Body of pancreas (tissue), 4 donors: ENCODE measurements around the gene CNTNAP2. TPM values are rescaled to one million over a fixed set of nuclear protein-coding genes. Genes with fewer than 3 reads are reported as not detected.
"Not testable (repeated sequence)": the region's sequence is repeated elsewhere in the genome, so short reads cannot be mapped to it uniquely, and the experiment has no call there.

ENCODE experiments used
- ATAC-seq: fragments of 150-250 bp; one replicate; pipeline ENCODE4 v1.9.1; 2016
- DNase-seq, 4 donors: peaks; one replicate each; pipeline ENCODE4 v3.0.0-alpha.2; 2019
- H3K27ac ChIP-seq, 4 donors: fragments of 200-600 bp; sonication (generic); 1 replicate in 3 of 4; 2 replicates in 1 of 4; pipeline versions ENCODE4 v1.5.1 to v1.6.1; 2016 to 2019; ENCODE audit warnings: mild to moderate bottlenecking in 1 of 4, mixed read lengths in 1 of 4, moderate library complexity in 1 of 4
- H3K27me3 ChIP-seq, 2 donors: fragments of 200-600 bp; sonication (generic); one replicate each; pipeline ENCODE4 v1.6.0; 2016; ENCODE audit warnings: mild to moderate bottlenecking in 1 of 2
- H3K36me3 ChIP-seq, 2 donors: fragments of 200-600 bp; sonication (generic); replicated peaks in 1 of 2; 2 replicates each; pipeline ENCODE4 v1.5.1; 2016; ENCODE audit warnings: low read depth in 2 of 2; ENCODE audit not compliant: insufficient read depth in 1 of 2
- H3K4me1 ChIP-seq: fragments of 200-600 bp; sonication (generic); one replicate; pipeline ENCODE4 v1.6.0; 2016
- H3K4me3 ChIP-seq, 2 donors: fragments of 200-600 bp; sonication (generic); 1 replicate in 1 of 2; 2 replicates in 1 of 2; pipeline ENCODE4 v1.5.1; 2016 to 2019
- H3K9me3 ChIP-seq, 3 donors: fragments of 200-600 bp; sonication (generic); 1 replicate in 2 of 3; 2 replicates in 1 of 3; pipeline ENCODE4 v1.5.1; 2016
- CTCF ChIP-seq, 7 experiments: fragments of 450-650 bp in 4 of 7; fragments of 200-600 bp in 3 of 7; sonication (generic) in 3 of 7; IDR thresholded peaks; one replicate each; pipeline ENCODE4 v1.5.1; 2016 to 2019; ENCODE audit warnings: antibody characterized with exemption in 7 of 7
- POLR2A ChIP-seq, 3 donors: fragments of 450-650 bp; IDR thresholded peaks; one replicate each; pipeline ENCODE4 v1.6.1; 2016; ENCODE audit warnings: antibody characterized with exemption in 3 of 3, mild to moderate bottlenecking in 2 of 3
- WGBS, 2 donors: methylation state at CpG; one replicate each; pipeline ENCODE4 v1.1.5; 2017; 5-methylcytosine and 5-hydroxymethylcytosine counted together
- intact Hi-C: fragments of 100-400 bp; cut with DNase I; formaldehyde crosslinking; loops from one replicate; pipeline ENCODE4 v1.15.1; 2023
- total RNA-seq, 2 donors: library from RNA; depleted of rRNA; stranded (reverse); fragments of >200 nt; gene quantifications; one replicate each; pipeline ENCODE4 v1.1.0, GENCODE V29; 2016

CNTNAP2 gene
- total RNA-seq, 2 donors from 2014 or later: 1.0 TPM; not detected in 1

- Histone ChIP-seq H3K4me1 (no peaks in the 10 kb centered on the region), H3K27me3 (peaks cover 0 to 4% of the 10 kb centered on the region in 2 donors), H3K4me3 (no peak overlapping the region), H3K27ac (no peak overlapping the region), H3K9me3 (no peaks in the 10 kb centered on the region), H3K36me3 (no peaks in the 10 kb centered on the region)
- 26 to 30% methylated on average over 3 of the region's 3 CpGs for WGBS, 2 donors
- intact Hi-C loops: no loop called here
- no peak for ATAC-seq
- TF ChIP-seq POLR2A (IDR thresholded peaks at IDR 0.05): no peak
- TF ChIP-seq CTCF (IDR thresholded peaks at IDR 0.05): no peak
- no peak for DNase-seq
Observed at GRCh38 chr7:148290538-148290937, 2173.9 kb downstream of the CNTNAP2 start.

- ATAC-seq: no peak
- TF ChIP-seq CTCF (IDR thresholded peaks at IDR 0.05) (no peak), POLR2A (IDR thresholded peaks at IDR 0.05) (no peak)
- WGBS, 2 donors: 91 to 100% methylated on average over 1 of the region's 1 CpG
Observed at GRCh38 chr7:148291799-148292198, 2175.2 kb downstream of the CNTNAP2 start.

GRCh38 chr7:148296994-148297644 is 2180.5 kb downstream of the CNTNAP2 start:
- no peaks in the 10 kb centered on the region for H3K9me3 ChIP-seq
- intact Hi-C loops: no loop called here
- no peaks in the 10 kb centered on the region for H3K36me3 ChIP-seq
- no peak overlapping the region for H3K4me3 ChIP-seq
- TF ChIP-seq POLR2A (IDR thresholded peaks at IDR 0.05): no peak
- peak in 1 of 7 experiments; percentile 2 for TF ChIP-seq CTCF (IDR thresholded peaks at IDR 0.05)
- 76 to 83% methylated on average over 2 of the region's 2 CpGs for WGBS, 2 donors
- H3K27me3 ChIP-seq: no peaks in the 10 kb centered on the region
- no peaks in the 10 kb centered on the region for H3K4me1 ChIP-seq
- no peak for DNase-seq
- no peak for ATAC-seq
- no peak overlapping the region for H3K27ac ChIP-seq

More at GRCh38 chr7:148291799-148292198, 2175.2 kb downstream of the CNTNAP2 start:
- H3K4me1 ChIP-seq: no peaks in the 10 kb centered on the region
- H3K27me3 ChIP-seq: peaks cover 0 to 4% of the 10 kb centered on the region in 2 donors
- no peaks in the 10 kb centered on the region for H3K36me3 ChIP-seq
- no peak for DNase-seq
- H3K4me3 ChIP-seq: no peak overlapping the region
- H3K9me3 ChIP-seq: no peaks in the 10 kb centered on the region
- no peak overlapping the region for H3K27ac ChIP-seq
- intact Hi-C loops: no loop called here

- H3K27me3 ChIP-seq, DNase-seq, intact Hi-C loops, H3K27ac ChIP-seq, H3K4me1 ChIP-seq, H3K9me3 ChIP-seq, ATAC-seq, H3K36me3 ChIP-seq, H3K4me3 ChIP-seq: not testable (repeated sequence)
- WGBS, 2 donors: 82 to 85% methylated on average over 7 of the region's 7 CpGs
Observed at GRCh38 chr7:148298768-148299167, 2182.2 kb downstream of the CNTNAP2 start.

- DNase-seq: peak in 1 of 4 donors; percentile 6
- no peaks in the 10 kb centered on the region for H3K27me3 ChIP-seq
- intact Hi-C loops: no loop called here
- peak; percentile 42 for ATAC-seq
- no peaks in the 10 kb centered on the region for H3K9me3 ChIP-seq
- no peak overlapping the region for H3K27ac ChIP-seq
- no peak for TF ChIP-seq CTCF (IDR thresholded peaks at IDR 0.05)
- TF ChIP-seq POLR2A (IDR thresholded peaks at IDR 0.05): no peak
- H3K4me3 ChIP-seq: no peak overlapping the region
- WGBS, 2 donors: 35 to 41% methylated on average over 10 of the region's 10 CpGs
- H3K36me3 ChIP-seq: no peaks in the 10 kb centered on the region
- no peaks in the 10 kb centered on the region for H3K4me1 ChIP-seq
Observed at GRCh38 chr7:148299350-148300276, 2183.0 kb downstream of the CNTNAP2 start.

- H3K4me3 ChIP-seq, intact Hi-C loops, H3K4me1 ChIP-seq, H3K36me3 ChIP-seq, ATAC-seq, H3K9me3 ChIP-seq, H3K27ac ChIP-seq, DNase-seq, H3K27me3 ChIP-seq: not testable (repeated sequence)
- WGBS, 2 donors: 75 to 78% methylated on average over 6 of the region's 6 CpGs
Observed at GRCh38 chr7:148302436-148302835, 2185.8 kb downstream of the CNTNAP2 start.
